AG09319 (cell line): ENCODE results near the gene PHF14.
A peak's percentile ranks its signal among the peaks of the same experiment; 100 is the strongest.
"Not testable (repeated sequence)": the region's sequence is repeated elsewhere in the genome, so short reads cannot be mapped to it uniquely, and the experiment has no call there.

Experiments used
- DNase-seq: peaks from one replicate; pipeline ENCODE4 v3.0.0-alpha.2; 2010; ENCODE audit warnings: low read depth; ENCODE audit errors: extremely low read depth
- CTCF ChIP-seq: IDR thresholded peaks from 2 replicates; pipeline ENCODE4 v1.5.1; 2011; ENCODE audit warnings: low read depth, mild to moderate bottlenecking, inconsistent platforms, low read length, moderate library complexity

PHF14 gene

GRCh38 chr7:10973061-10973941, at the start of gene PHF14:
TSS of gene PHF14 (plus strand) at chr7:10973872. CDS start at chr7:10974324, 452 bp downstream.
- TF ChIP-seq CTCF = no peak
- peak; percentile 93 for DNase-seq

- no peak for TF ChIP-seq CTCF
- no peak for DNase-seq
These were observed 49.3 kb upstream of the PHF14 start for GRCh38 chr7:10924370-10924769.

- not testable (repeated sequence) for DNase-seq
These were observed 45.5 kb upstream of the PHF14 start for GRCh38 chr7:10928203-10928602.

GRCh38 chr7:10930551-10930950, 43.1 kb upstream of the PHF14 start:
- DNase-seq = no peak
- no peak for TF ChIP-seq CTCF

- DNase-seq = no peak
- TF ChIP-seq CTCF = no peak
These were observed 42.5 kb upstream of the PHF14 start for GRCh38 chr7:10931161-10931560.

GRCh38 chr7:10934292-10934691, 39.4 kb upstream of the PHF14 start:
- peak; percentile 43 for DNase-seq
- no peak for TF ChIP-seq CTCF

- TF ChIP-seq CTCF = no peak
- DNase-seq = no peak
These were observed 34.3 kb upstream of the PHF14 start for GRCh38 chr7:10939237-10939910.
